Fibroblast of lung (primary cell): ENCODE results near the gene GNAI1. TPM values are rescaled to one million over a fixed set of nuclear protein-coding genes. Genes with fewer than 3 reads are reported as not detected.

ENCODE experiments used
- DNase-seq, 2 donors: peaks; one replicate each; pipeline versions ENCODE4 v3.0.0 to v3.0.0-alpha.2; 2010; ENCODE audit warnings: low read depth in 2 of 2
- H2AFZ ChIP-seq: 2 replicates; pipeline ENCODE4 v1.5.1; 2012; ENCODE audit warnings: low read length, control low read depth, inconsistent platforms
- H3K27ac ChIP-seq: 2 replicates; pipeline ENCODE4 v1.5.1; 2011; ENCODE audit warnings: low read length, control low read depth; ENCODE audit not compliant: insufficient read depth
- H3K27me3 ChIP-seq: 2 replicates; pipeline ENCODE4 v1.5.1; 2011; ENCODE audit warnings: mild to moderate bottlenecking, low read length; ENCODE audit not compliant: control insufficient read depth, insufficient read depth
- H3K36me3 ChIP-seq: 2 replicates; pipeline ENCODE4 v1.5.1; 2011; ENCODE audit warnings: low read length; ENCODE audit not compliant: control insufficient read depth, insufficient read depth
- H3K4me1 ChIP-seq: 2 replicates; pipeline ENCODE4 v1.5.1; 2011; ENCODE audit warnings: low read length; ENCODE audit not compliant: control insufficient read depth, insufficient read depth; ENCODE audit errors: extremely low read depth
- H3K4me2 ChIP-seq: 2 replicates; pipeline ENCODE4 v1.5.1; 2011; ENCODE audit warnings: low read length, control low read depth; ENCODE audit not compliant: insufficient read depth; ENCODE audit errors: extremely low read depth
- H3K4me3 ChIP-seq, 4 experiments: fragments of 200-600 bp in 1 of 4; sonication (generic) in 1 of 4; replicated peaks in 1 of 4; 2 replicates each; pipeline ENCODE4 v1.5.1; 2011 to 2016; ENCODE audit warnings: low read length in 4 of 4, low read depth in 3 of 4, mild to moderate bottlenecking in 3 of 4, control low read depth in 2 of 4, inconsistent platforms in 1 of 4, mixed read lengths in 1 of 4; ENCODE audit not compliant: insufficient read depth in 1 of 4; ENCODE audit errors: control extremely low read depth in 1 of 4
- H3K79me2 ChIP-seq: 2 replicates; pipeline ENCODE4 v1.5.1; 2012; ENCODE audit warnings: mild to moderate bottlenecking, low read length, inconsistent platforms; ENCODE audit not compliant: control insufficient read depth, insufficient read depth
- H3K9ac ChIP-seq: 2 replicates; pipeline ENCODE4 v1.5.1; 2011; ENCODE audit warnings: mild to moderate bottlenecking, low read length, control low read depth; ENCODE audit not compliant: insufficient read depth
- H3K9me3 ChIP-seq: 2 replicates; pipeline ENCODE4 v1.5.1; 2012; ENCODE audit warnings: low read depth, low read length; ENCODE audit not compliant: control insufficient read depth, insufficient read depth
- H4K20me1 ChIP-seq: 2 replicates; pipeline ENCODE4 v1.5.1; 2011; ENCODE audit warnings: low read length; ENCODE audit not compliant: control insufficient read depth, insufficient read depth; ENCODE audit errors: extremely low read depth
- CTCF ChIP-seq, 2 donors: IDR thresholded peaks in 1 of 2; conservative IDR thresholded peaks in 1 of 2; 1 replicate in 1 of 2; 2 replicates in 1 of 2; pipeline ENCODE4 v1.5.1; 2011 to 2012; ENCODE audit warnings: low read length in 2 of 2, control low read depth in 1 of 2, inconsistent platforms in 1 of 2, low read depth in 1 of 2, mild to moderate bottlenecking in 1 of 2
- EZH2 ChIP-seq: IDR thresholded peaks from 2 replicates; pipeline ENCODE4 v1.5.1; 2012; ENCODE audit warnings: low read length, control low read depth, mild to moderate bottlenecking; ENCODE audit errors: missing control alignments
- polyA plus RNA-seq, 2 donors: library from polyadenylated mRNA; depleted of rRNA in 1 of 2; stranded (reverse) in 1 of 2; unstranded in 1 of 2; fragments of >200 nt; gene quantifications; 2 replicates each; pipeline ENCODE4 v1.2.1, GENCODE V29; 2011 to 2012; ENCODE audit warnings: missing spikeins in 1 of 2
- total RNA-seq: library from RNA; depleted of rRNA; stranded (reverse); fragments of >200 nt; gene quantifications from 2 replicates; pipeline ENCODE4 v1.2.1, GENCODE V29; 2014

The GNAI1 gene
- total and polyA plus RNA-seq, 2 donors (not counting 1 experiment from before 2014, with no cell fraction given), result 68.9 to 81.8 TPM

- no peak overlapping the region for H3K9ac ChIP-seq
- no peak for DNase-seq
- H3K4me1 ChIP-seq, result no peaks in the 10 kb centered on the region
Observed at GRCh38 chr7:80129785-80130184, 4.8 kb upstream of the GNAI1 start.

GRCh38 chr7:80131675-80132435, 2.8 kb upstream of the GNAI1 start:
- no peaks in the 10 kb centered on the region for H4K20me1 ChIP-seq
- no peak overlapping the region for H3K4me3 ChIP-seq
- no peak overlapping the region for H2AFZ ChIP-seq
- H3K4me2 ChIP-seq, result no peak overlapping the region
- H3K9ac ChIP-seq, result no peak overlapping the region
- peaks cover 13% of the 10 kb centered on the region for H3K79me2 ChIP-seq
- TF ChIP-seq EZH2 (no peak), CTCF (conservative IDR thresholded peaks at IDR 0.05 in 1 of 2, IDR thresholded peaks at IDR 0.05 in 1 of 2; ENCODE audit: low read depth in 1 of 2, low read length in 2 of 2) (no peak)
- no peaks in the 10 kb centered on the region for H3K4me1 ChIP-seq
- DNase-seq, result no peak
- no peaks in the 10 kb centered on the region for H3K27me3 ChIP-seq
- no peak overlapping the region for H3K27ac ChIP-seq
- H3K36me3 ChIP-seq, result no peaks in the 10 kb centered on the region
- H3K9me3 ChIP-seq, result no peaks in the 10 kb centered on the region

More at GRCh38 chr7:80129785-80130184, 4.8 kb upstream of the GNAI1 start:
- Histone ChIP-seq H3K9me3 (no peaks in the 10 kb centered on the region), H3K27ac (no peak overlapping the region), H3K4me3 (no peak overlapping the region), H3K27me3 (no peaks in the 10 kb centered on the region), H3K79me2 (no peaks in the 10 kb centered on the region), H3K4me2 (no peak overlapping the region), H2AFZ (no peak overlapping the region), H4K20me1 (no peaks in the 10 kb centered on the region), H3K36me3 (no peaks in the 10 kb centered on the region)
- no peak for TF ChIP-seq CTCF (conservative IDR thresholded peaks at IDR 0.05 in 1 of 2, IDR thresholded peaks at IDR 0.05 in 1 of 2; ENCODE audit: low read depth in 1 of 2, low read length in 2 of 2)
- TF ChIP-seq EZH2, result no peak

GRCh38 chr7:80132594-80132993, 2.0 kb upstream of the GNAI1 start:
- Histone ChIP-seq H3K9ac (no peak overlapping the region), H3K79me2 (peaks cover 20% of the 10 kb centered on the region), H2AFZ (no peak overlapping the region), H3K27me3 (no peaks in the 10 kb centered on the region), H3K4me2 (no peak overlapping the region), H3K4me3 (no peak overlapping the region), H3K4me1 (no peaks in the 10 kb centered on the region), H3K27ac (no peak overlapping the region), H3K36me3 (no peaks in the 10 kb centered on the region), H3K9me3 (no peaks in the 10 kb centered on the region), H4K20me1 (no peaks in the 10 kb centered on the region)
- no peak for DNase-seq
- no peak for TF ChIP-seq CTCF (conservative IDR thresholded peaks at IDR 0.05 in 1 of 2, IDR thresholded peaks at IDR 0.05 in 1 of 2; ENCODE audit: low read depth in 1 of 2, low read length in 2 of 2)
- no peak for TF ChIP-seq EZH2
